Body of pancreas (tissue), 4 donors: ENCODE results near the gene PLPP1.

Source experiments
- CTCF ChIP-seq, 7 experiments: fragments of 450-650 bp in 4 of 7; fragments of 200-600 bp in 3 of 7; sonication (generic) in 3 of 7; IDR thresholded peaks; one replicate each; pipeline ENCODE4 v1.5.1; 2016 to 2019; ENCODE audit warnings: antibody characterized with exemption in 7 of 7
- POLR2A ChIP-seq, 3 donors: fragments of 450-650 bp; IDR thresholded peaks; one replicate each; pipeline ENCODE4 v1.6.1; 2016; ENCODE audit warnings: antibody characterized with exemption in 3 of 3, mild to moderate bottlenecking in 2 of 3

- TF ChIP-seq CTCF (IDR thresholded peaks at IDR 0.05) (no peak), POLR2A (IDR thresholded peaks at IDR 0.05) (no peak)
Observed at GRCh38 chr5:55523293-55523692, 11.5 kb downstream of the PLPP1 start.
